ENCODE measurements around the gene ACOT2. TPM values are rescaled to one million over a fixed set of nuclear protein-coding genes. Genes with fewer than 3 reads are reported as not detected.
"Not testable (repeated sequence)": the region's sequence is repeated elsewhere in the genome, so short reads cannot be mapped to it uniquely, and the experiment has no call there.

The ACOT2 gene
- total RNA-seq = 100 to 1,000 TPM in 2 of 4 donors, 10 to 100 TPM in 2; 40.3 to 266 (median 88.0) TPM

DNA sequence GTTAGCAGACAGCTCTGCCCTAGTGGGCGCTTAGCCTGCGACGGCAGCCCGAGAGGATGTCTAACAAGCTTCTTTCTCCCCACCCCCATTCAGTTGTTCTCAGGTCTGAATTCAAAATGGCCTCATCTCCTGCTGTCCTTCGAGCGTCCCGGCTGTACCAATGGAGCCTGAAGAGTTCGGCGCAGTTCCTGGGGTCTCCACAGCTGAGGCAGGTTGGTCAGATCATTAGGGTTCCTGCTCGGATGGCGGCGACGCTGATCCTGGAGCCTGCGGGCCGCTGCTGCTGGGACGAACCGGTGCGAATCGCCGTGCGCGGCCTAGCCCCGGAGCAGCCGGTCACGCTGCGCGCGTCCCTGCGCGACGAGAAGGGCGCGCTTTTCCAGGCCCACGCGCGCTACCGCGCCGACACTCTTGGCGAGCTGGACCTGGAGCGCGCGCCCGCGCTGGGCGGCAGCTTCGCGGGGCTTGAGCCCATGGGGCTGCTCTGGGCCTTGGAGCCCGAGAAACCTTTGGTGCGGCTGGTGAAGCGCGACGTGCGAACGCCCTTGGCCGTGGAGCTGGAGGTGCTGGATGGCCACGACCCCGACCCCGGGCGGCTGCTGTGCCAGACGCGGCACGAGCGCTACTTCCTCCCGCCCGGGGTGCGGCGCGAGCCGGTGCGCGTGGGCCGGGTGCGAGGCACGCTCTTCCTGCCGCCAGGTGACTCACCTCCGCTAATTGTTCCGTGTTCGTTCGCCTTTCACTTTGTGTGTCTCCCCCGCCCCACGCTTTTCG is at the start of gene ACOT2:
Gene ACOT2 (plus strand): TSS at position 29 of the 774 bp plus-strand sequence. CDS start 28 bp downstream, at position 57.
- TF ChIP-seq, protein P1, sequence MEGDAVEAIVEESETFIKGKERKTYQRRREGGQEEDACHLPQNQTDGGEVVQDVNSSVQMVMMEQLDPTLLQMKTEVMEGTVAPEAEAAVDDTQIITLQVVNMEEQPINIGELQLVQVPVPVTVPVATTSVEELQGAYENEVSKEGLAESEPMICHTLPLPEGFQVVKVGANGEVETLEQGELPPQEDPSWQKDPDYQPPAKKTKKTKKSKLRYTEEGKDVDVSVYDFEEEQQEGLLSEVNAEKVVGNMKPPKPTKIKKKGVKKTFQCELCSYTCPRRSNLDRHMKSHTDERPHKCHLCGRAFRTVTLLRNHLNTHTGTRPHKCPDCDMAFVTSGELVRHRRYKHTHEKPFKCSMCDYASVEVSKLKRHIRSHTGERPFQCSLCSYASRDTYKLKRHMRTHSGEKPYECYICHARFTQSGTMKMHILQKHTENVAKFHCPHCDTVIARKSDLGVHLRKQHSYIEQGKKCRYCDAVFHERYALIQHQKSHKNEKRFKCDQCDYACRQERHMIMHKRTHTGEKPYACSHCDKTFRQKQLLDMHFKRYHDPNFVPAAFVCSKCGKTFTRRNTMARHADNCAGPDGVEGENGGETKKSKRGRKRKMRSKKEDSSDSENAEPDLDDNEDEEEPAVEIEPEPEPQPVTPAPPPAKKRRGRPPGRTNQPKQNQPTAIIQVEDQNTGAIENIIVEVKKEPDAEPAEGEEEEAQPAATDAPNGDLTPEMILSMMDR (IDR thresholded peaks at IDR 0.05; ENCODE audit: low read depth) = not testable (repeated sequence)

DNA sequence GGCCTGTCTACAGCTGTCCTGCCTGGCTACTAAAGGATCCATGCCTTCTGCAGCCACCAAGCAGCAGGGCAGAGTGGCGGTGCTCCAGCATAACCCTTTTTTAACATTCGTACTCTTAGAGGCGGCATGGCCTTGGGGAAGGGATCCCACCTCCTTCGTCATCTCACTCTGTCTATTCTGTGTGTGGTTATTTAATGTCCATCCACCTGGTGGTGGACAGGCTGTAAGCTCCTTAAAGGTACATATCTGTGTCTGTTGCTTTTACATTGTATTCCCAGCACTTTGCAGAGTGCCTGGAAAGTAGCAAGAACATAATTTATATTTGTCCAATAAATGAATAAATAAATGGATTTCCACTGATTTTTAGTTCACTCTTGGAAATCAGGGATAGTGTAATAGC is 47.8 kb upstream of the ACOT2 start:
- TF ChIP-seq, protein P1 (IDR thresholded peaks at IDR 0.05; ENCODE audit: low read depth) = no peak

DNA sequence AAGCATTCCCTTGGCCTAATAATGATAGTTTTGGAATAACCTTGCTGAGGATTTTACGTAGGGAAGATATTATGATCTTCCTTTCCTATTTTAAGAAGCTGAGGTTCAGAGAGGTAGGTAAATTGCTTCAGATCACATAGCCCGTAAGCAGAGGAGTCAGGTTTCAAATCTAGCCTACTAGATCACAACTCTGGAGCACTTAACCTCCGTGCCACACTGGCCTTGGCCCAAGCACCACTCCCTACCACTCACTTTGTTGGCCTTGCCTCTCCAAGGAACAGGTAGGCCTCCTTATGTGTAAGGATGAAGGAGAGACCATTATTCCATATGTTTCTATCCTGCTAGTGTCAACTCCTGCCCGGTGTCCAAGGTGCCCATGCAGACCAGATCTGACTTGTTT is 44.5 kb upstream of the ACOT2 start:
- TF ChIP-seq, protein P1 (IDR thresholded peaks at IDR 0.05; ENCODE audit: low read depth) = no peak

- TF ChIP-seq, protein P1 (IDR thresholded peaks at IDR 0.05; ENCODE audit: low read depth) = no peak
Observed at GRCh38 chr14:73526036-73526984, 42.7 kb upstream of the ACOT2 start.

GRCh38 chr14:73553845-73554244 is 15.2 kb upstream of the ACOT2 start:
- TF ChIP-seq, protein P1 (IDR thresholded peaks at IDR 0.05; ENCODE audit: low read depth) = no peak

DNA sequence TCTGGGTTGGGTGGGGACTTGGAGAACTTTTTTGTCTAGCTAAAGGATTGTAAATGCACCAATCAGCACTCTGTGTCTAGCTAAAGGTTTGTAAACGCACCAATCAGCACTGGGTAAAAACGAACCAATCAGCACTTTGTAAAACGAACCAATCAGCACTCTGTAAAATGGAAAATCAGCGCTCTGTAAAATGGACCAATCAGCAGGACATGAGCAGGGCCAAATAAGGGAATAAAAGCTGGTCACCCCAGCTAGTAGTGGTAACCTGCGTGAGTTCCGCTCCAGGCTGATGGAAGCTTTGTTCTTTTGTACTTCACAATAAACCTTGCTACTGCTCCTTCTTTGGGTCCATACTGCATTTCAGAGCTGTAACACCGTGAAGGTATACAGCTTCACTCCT is 1.7 kb upstream of the ACOT2 start:
- TF ChIP-seq, protein P1 (IDR thresholded peaks at IDR 0.05; ENCODE audit: low read depth) = no peak
